HCT116 (cell line): ENCODE results near the gene APBB3. TPM values are rescaled to one million over a fixed set of nuclear protein-coding genes. Genes with fewer than 3 reads are reported as not detected.

Source experiments
- ATAC-seq: fragments of 200-7000 bp; cut with Tn5 transposase; 2 replicates; pipeline ENCODE4 v1.9.1; 2020; ENCODE audit warnings: mild to moderate bottlenecking, moderate library complexity
- BruUV-seq: library from RNA; stranded (reverse); fragments of 400-500 nt; replicated peaks from 2 replicates; lab custom pipeline; 2021; lab: Mats Ljungman, UMichigan
- CTCF ChIA-PET: fragments of 300-600 bp; sonication (Branson Sonifier 250); formaldehyde crosslinking; loops from one replicate; lab custom pipeline; 2021; ENCODE audit warnings: antibody characterized with exemption; lab: Charles Lee
- POLR2A ChIA-PET: fragments of 300-600, 350-600 bp; sonication (Branson Sonifier 250); formaldehyde crosslinking; loops from one replicate; lab custom pipeline; 2021; ENCODE audit warnings: antibody characterized with exemption; lab: Charles Lee
- RAD21 ChIA-PET, 2 experiments: fragments of 300-600 bp; sonication (Branson Sonifier 250); formaldehyde crosslinking; loops; one replicate each; lab custom pipeline; 2023; ENCODE audit warnings: low total read pairs in 2 of 2; ENCODE audit not compliant: uncharacterized antibody in 2 of 2, unreplicated experiment in 2 of 2, low non-redundant PET in 1 of 2; lab: Charles Lee
- DNase-seq: peaks from one replicate; pipeline ENCODE4 v3.0.0-alpha.2; 2010; ENCODE audit warnings: low read depth, low spot score
- H2AFZ ChIP-seq: fragments of 200-600 bp; shearing (Covaris generic), sonication (generic); 2 replicates; pipeline ENCODE4 v1.6.1; 2017; ENCODE audit warnings: low read depth, mixed run types, mixed read lengths, antibody characterized with exemption, low read length; ENCODE audit not compliant: poor library complexity, severe bottlenecking
- H3K27ac ChIP-seq: 2 replicates; pipeline ENCODE4 v1.5.1; 2012; ENCODE audit warnings: low read depth, low read length
- H3K27me3 ChIP-seq: fragments of 200-600 bp; sonication (generic); 2 replicates; pipeline ENCODE4 v1.6.1; 2016; ENCODE audit warnings: mixed run types, low read length, mixed read lengths; ENCODE audit not compliant: insufficient read depth
- H3K36me3 ChIP-seq, 2 experiments: fragments of 200-500 bp in 1 of 2; fragments of 200-600 bp in 1 of 2; sonication (Bioruptor generic) in 1 of 2; sonication (generic) in 1 of 2; 2 replicates each; pipeline versions ENCODE4 v1.5.1 to v1.6.1; 2014 to 2016; ENCODE audit warnings: low read length in 2 of 2, inconsistent platforms in 1 of 2, mixed read lengths in 1 of 2, mixed run types in 1 of 2; ENCODE audit not compliant: insufficient read depth in 2 of 2, control insufficient read depth in 1 of 2
- H3K4me1 ChIP-seq, 2 experiments: fragments of 200-600 bp in 1 of 2; sonication (generic) in 1 of 2; 2 replicates each; pipeline versions ENCODE4 v1.5.1 to v1.6.1; 2012 to 2017; ENCODE audit warnings: low read length in 2 of 2, inconsistent platforms in 1 of 2, mild to moderate bottlenecking in 1 of 2, mixed read lengths in 1 of 2, mixed run types in 1 of 2, moderate library complexity in 1 of 2; ENCODE audit not compliant: insufficient read depth in 2 of 2, control insufficient read depth in 1 of 2
- H3K4me2 ChIP-seq: fragments of 200-600 bp; sonication (generic); 2 replicates; pipeline ENCODE4 v1.6.1; 2017; ENCODE audit warnings: mixed run types, low read length, mixed read lengths
- H3K4me3 ChIP-seq, 2 experiments: fragments of 200-600 bp in 1 of 2; sonication (generic) in 1 of 2; replicated peaks in 1 of 2; 2 replicates each; pipeline ENCODE4 v1.5.1; 2011 to 2016; ENCODE audit warnings: low read length in 2 of 2, control low read depth in 1 of 2, low read depth in 1 of 2, mild to moderate bottlenecking in 1 of 2, mixed read lengths in 1 of 2, mixed run types in 1 of 2
- H3K79me2 ChIP-seq: fragments of 200-600 bp; sonication (generic); 2 replicates; pipeline ENCODE4 v1.6.1; 2017; ENCODE audit warnings: mild to moderate bottlenecking, mixed run types, low read length, moderate library complexity, mixed read lengths; ENCODE audit not compliant: insufficient read depth
- H3K9ac ChIP-seq: fragments of 200-600 bp; sonication (generic); 2 replicates; pipeline ENCODE4 v1.6.1; 2016; ENCODE audit warnings: low read length, mixed read lengths
- H3K9me2 ChIP-seq: fragments of 200-600 bp; sonication (generic), shearing (Covaris generic); 2 replicates; pipeline ENCODE4 v1.6.1; 2017; ENCODE audit warnings: mixed run types, mild to moderate bottlenecking, moderate library complexity; ENCODE audit not compliant: insufficient read depth
- H3K9me3 ChIP-seq, 2 experiments: fragments of 200-500 bp in 1 of 2; fragments of 200-600 bp in 1 of 2; sonication (Bioruptor generic) in 1 of 2; sonication (generic) in 1 of 2; 2 replicates each; pipeline ENCODE4 v1.6.1; 2014 to 2017; ENCODE audit warnings: low read length in 2 of 2, mixed read lengths in 2 of 2, inconsistent platforms in 1 of 2, low read depth in 1 of 2, mild to moderate bottlenecking in 1 of 2, mixed run types in 1 of 2, moderate library complexity in 1 of 2; ENCODE audit not compliant: control insufficient read depth in 1 of 2, insufficient read depth in 1 of 2
- H4K20me1 ChIP-seq: fragments of 200-600 bp; sonication (generic), shearing (Covaris generic); 2 replicates; pipeline ENCODE4 v1.6.1; 2017; ENCODE audit warnings: mixed run types, mild to moderate bottlenecking, moderate library complexity; ENCODE audit not compliant: insufficient read depth
- CBX3 ChIP-seq: IDR thresholded peaks from 2 replicates; pipeline ENCODE4 v1.6.1; 2012; ENCODE audit warnings: low read depth
- CEBPB ChIP-seq: IDR thresholded peaks from 2 replicates; pipeline ENCODE4 v1.6.1; 2012; ENCODE audit warnings: low read depth
- EGR1 ChIP-seq: IDR thresholded peaks from 2 replicates; pipeline ENCODE4 v1.6.1; 2012; ENCODE audit warnings: low read depth
- ELF1 ChIP-seq: IDR thresholded peaks from 2 replicates; pipeline ENCODE4 v1.6.1; 2012; ENCODE audit warnings: low read depth, borderline replicate concordance
- EZH2 ChIP-seq: fragments of 200-600 bp; sonication (generic); IDR thresholded peaks from 2 replicates; pipeline ENCODE4 v1.6.1; 2017; ENCODE audit warnings: antibody characterized with exemption, mixed run types
- JUND ChIP-seq: IDR thresholded peaks from 2 replicates; pipeline ENCODE4 v1.6.1; 2012
- POLR2A ChIP-seq: IDR thresholded peaks from 2 replicates; pipeline ENCODE4 v1.7.0; 2011; ENCODE audit warnings: borderline replicate concordance; ENCODE audit not compliant: insufficient read depth, insufficient read length; ENCODE audit errors: extremely low read depth
- POLR2AphosphoS5 ChIP-seq: IDR thresholded peaks from 2 replicates; pipeline ENCODE4 v1.6.1; 2011; ENCODE audit warnings: mild to moderate bottlenecking, low read depth, low read length, moderate library complexity
- RAD21 ChIP-seq: IDR thresholded peaks from 2 replicates; pipeline ENCODE4 v1.6.1; 2012; ENCODE audit warnings: low read depth, mild to moderate bottlenecking
- SIN3A ChIP-seq: IDR thresholded peaks from 2 replicates; pipeline ENCODE4 v1.6.1; 2012; ENCODE audit warnings: low read depth
- SRF ChIP-seq: IDR thresholded peaks from 2 replicates; pipeline ENCODE4 v1.6.1; 2012; ENCODE audit warnings: low read depth
- TCF7L2 ChIP-seq: IDR thresholded peaks from 2 replicates; pipeline ENCODE4 v1.7.0; 2011; ENCODE audit warnings: borderline replicate concordance, inconsistent platforms; ENCODE audit not compliant: insufficient read depth, insufficient read length; ENCODE audit errors: extremely low read depth
- YY1 ChIP-seq: IDR thresholded peaks from 2 replicates; pipeline ENCODE4 v1.6.1; 2011; ENCODE audit warnings: low read length, low read depth, moderate library complexity, mild to moderate bottlenecking; ENCODE audit not compliant: insufficient replicate concordance; ENCODE audit errors: extremely low read depth
- ZFX ChIP-seq: fragments of 450-650 bp; IDR thresholded peaks from 2 replicates; pipeline ENCODE4 v1.6.1; 2017
- intact Hi-C: fragments of 100-400 bp; cut with micrococcal nuclease; formaldehyde crosslinking; loops from 2 replicates; pipeline ENCODE4 v1.10.0; 2022
- total RNA-seq: library from RNA; stranded (reverse); gene quantifications from one replicate; pipeline ENCODE4 v1.2.1, GENCODE V29; 2021; ENCODE audit not compliant: unreplicated experiment
- TF ChIP-seq, protein P1 (sequence below): IDR thresholded peaks from 2 replicates; pipeline ENCODE4 v1.6.1; 2012
- TF ChIP-seq, protein P2 (sequence below): IDR thresholded peaks from 2 replicates; pipeline ENCODE4 v1.6.1; 2012; ENCODE audit warnings: low read depth
- TF ChIP-seq, protein P3 (sequence below): IDR thresholded peaks from 2 replicates; pipeline ENCODE4 v1.6.1; 2012
- TF ChIP-seq, protein P4 (sequence below): IDR thresholded peaks from 2 replicates; pipeline ENCODE4 v1.6.1; 2011; ENCODE audit warnings: mild to moderate bottlenecking, low read length, moderate library complexity; ENCODE audit not compliant: insufficient replicate concordance; ENCODE audit errors: extremely low read depth
- TF ChIP-seq, protein P5 (sequence below), 3 experiments: fragments of 200-600 bp in 1 of 3; sonication (generic) in 1 of 3; IDR thresholded peaks in 2 of 3; conservative IDR thresholded peaks in 1 of 3; 2 replicates each; pipeline ENCODE4 v1.5.1; 2012 to 2017; ENCODE audit warnings: low read depth in 2 of 3, low read length in 2 of 3, antibody characterized with exemption in 1 of 3, borderline replicate concordance in 1 of 3, control low read depth in 1 of 3, mild to moderate bottlenecking in 1 of 3, mixed read lengths in 1 of 3, mixed run types in 1 of 3, moderate library complexity in 1 of 3; ENCODE audit not compliant: insufficient read depth in 1 of 3

Gene APBB3
- total RNA-seq, 1 experiment from 2014 or later, result 28.4 TPM

DNA sequence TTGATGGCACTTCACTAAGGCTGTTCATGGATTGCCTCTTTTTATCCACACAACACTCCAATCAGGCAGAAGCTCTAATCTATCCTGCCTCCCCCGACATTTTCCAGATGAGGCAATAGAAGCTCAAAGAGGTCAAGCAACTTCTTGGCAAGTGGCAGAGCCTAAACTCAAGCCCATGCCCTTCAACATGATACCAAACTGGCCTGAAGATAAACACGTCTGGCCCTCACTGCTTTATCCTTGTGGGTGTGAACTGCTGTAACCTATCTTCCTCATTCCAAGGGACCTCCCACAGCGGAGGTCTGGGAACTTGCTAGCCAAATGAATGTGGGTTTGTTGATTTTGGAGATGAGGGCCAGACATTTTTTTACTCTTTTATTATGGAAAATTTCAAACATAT is 9.8 kb upstream of the APBB3 start:
- ChIA-PET RAD21 (no interaction called here), POLR2A (interaction anchor here (0.6 kb wide), 1 partner anchor 59 kb away, joined by 3 read pairs; no protein-coding TSS in a partner anchor), CTCF (interaction anchor here (0.6 kb wide), 1 partner anchor 146 kb away, joined by 3 read pairs; no protein-coding TSS in a partner anchor)
- Histone ChIP-seq H3K4me2 (no peak overlapping the region), H3K9me2 (no peaks in the 10 kb centered on the region), H3K27ac (no peak overlapping the region), H3K9me3 (no peaks in the 10 kb centered on the region), H3K27me3 (no peaks in the 10 kb centered on the region), H4K20me1 (no peaks in the 10 kb centered on the region), H2AFZ (no peak overlapping the region), H3K9ac (no peak overlapping the region), H3K4me3 (no peak overlapping the region), H3K79me2 (no peaks in the 10 kb centered on the region), H3K36me3 (no peaks in the 10 kb centered on the region; a peak in 2 of 4 replicates), H3K4me1 (no peaks in the 10 kb centered on the region)
- intact Hi-C loops, result no loop called here
- DNase-seq (no peak), ATAC-seq (no peak)
- TF ChIP-seq SIN3A (no peak), RAD21 (no peak), TCF7L2 (no peak), ZFX (no peak), CBX3 (no peak), POLR2AphosphoS5 (no peak), CEBPB (no peak), YY1 (no peak), JUND (no peak), SRF (no peak), POLR2A (no peak), EZH2 (no peak), ELF1 (no peak), EGR1 (no peak)
- TF ChIP-seq, protein P1, sequence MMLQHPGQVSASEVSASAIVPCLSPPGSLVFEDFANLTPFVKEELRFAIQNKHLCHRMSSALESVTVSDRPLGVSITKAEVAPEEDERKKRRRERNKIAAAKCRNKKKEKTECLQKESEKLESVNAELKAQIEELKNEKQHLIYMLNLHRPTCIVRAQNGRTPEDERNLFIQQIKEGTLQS, result no peak
- TF ChIP-seq, protein P2, sequence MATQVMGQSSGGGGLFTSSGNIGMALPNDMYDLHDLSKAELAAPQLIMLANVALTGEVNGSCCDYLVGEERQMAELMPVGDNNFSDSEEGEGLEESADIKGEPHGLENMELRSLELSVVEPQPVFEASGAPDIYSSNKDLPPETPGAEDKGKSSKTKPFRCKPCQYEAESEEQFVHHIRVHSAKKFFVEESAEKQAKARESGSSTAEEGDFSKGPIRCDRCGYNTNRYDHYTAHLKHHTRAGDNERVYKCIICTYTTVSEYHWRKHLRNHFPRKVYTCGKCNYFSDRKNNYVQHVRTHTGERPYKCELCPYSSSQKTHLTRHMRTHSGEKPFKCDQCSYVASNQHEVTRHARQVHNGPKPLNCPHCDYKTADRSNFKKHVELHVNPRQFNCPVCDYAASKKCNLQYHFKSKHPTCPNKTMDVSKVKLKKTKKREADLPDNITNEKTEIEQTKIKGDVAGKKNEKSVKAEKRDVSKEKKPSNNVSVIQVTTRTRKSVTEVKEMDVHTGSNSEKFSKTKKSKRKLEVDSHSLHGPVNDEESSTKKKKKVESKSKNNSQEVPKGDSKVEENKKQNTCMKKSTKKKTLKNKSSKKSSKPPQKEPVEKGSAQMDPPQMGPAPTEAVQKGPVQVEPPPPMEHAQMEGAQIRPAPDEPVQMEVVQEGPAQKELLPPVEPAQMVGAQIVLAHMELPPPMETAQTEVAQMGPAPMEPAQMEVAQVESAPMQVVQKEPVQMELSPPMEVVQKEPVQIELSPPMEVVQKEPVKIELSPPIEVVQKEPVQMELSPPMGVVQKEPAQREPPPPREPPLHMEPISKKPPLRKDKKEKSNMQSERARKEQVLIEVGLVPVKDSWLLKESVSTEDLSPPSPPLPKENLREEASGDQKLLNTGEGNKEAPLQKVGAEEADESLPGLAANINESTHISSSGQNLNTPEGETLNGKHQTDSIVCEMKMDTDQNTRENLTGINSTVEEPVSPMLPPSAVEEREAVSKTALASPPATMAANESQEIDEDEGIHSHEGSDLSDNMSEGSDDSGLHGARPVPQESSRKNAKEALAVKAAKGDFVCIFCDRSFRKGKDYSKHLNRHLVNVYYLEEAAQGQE, result no peak
- TF ChIP-seq, protein P3, sequence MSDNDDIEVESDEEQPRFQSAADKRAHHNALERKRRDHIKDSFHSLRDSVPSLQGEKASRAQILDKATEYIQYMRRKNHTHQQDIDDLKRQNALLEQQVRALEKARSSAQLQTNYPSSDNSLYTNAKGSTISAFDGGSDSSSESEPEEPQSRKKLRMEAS, result no peak
- TF ChIP-seq, protein P4, sequence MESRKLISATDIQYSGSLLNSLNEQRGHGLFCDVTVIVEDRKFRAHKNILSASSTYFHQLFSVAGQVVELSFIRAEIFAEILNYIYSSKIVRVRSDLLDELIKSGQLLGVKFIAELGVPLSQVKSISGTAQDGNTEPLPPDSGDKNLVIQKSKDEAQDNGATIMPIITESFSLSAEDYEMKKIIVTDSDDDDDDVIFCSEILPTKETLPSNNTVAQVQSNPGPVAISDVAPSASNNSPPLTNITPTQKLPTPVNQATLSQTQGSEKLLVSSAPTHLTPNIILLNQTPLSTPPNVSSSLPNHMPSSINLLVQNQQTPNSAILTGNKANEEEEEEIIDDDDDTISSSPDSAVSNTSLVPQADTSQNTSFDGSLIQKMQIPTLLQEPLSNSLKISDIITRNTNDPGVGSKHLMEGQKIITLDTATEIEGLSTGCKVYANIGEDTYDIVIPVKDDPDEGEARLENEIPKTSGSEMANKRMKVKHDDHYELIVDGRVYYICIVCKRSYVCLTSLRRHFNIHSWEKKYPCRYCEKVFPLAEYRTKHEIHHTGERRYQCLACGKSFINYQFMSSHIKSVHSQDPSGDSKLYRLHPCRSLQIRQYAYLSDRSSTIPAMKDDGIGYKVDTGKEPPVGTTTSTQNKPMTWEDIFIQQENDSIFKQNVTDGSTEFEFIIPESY, result no peak
- TF ChIP-seq, protein P5, sequence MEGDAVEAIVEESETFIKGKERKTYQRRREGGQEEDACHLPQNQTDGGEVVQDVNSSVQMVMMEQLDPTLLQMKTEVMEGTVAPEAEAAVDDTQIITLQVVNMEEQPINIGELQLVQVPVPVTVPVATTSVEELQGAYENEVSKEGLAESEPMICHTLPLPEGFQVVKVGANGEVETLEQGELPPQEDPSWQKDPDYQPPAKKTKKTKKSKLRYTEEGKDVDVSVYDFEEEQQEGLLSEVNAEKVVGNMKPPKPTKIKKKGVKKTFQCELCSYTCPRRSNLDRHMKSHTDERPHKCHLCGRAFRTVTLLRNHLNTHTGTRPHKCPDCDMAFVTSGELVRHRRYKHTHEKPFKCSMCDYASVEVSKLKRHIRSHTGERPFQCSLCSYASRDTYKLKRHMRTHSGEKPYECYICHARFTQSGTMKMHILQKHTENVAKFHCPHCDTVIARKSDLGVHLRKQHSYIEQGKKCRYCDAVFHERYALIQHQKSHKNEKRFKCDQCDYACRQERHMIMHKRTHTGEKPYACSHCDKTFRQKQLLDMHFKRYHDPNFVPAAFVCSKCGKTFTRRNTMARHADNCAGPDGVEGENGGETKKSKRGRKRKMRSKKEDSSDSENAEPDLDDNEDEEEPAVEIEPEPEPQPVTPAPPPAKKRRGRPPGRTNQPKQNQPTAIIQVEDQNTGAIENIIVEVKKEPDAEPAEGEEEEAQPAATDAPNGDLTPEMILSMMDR (IDR thresholded peaks at IDR 0.05 in 2 of 3, conservative IDR thresholded peaks at IDR 0.05 in 1 of 3; ENCODE audit: borderline replicate concordance in 1 of 3, insufficient read depth in 1 of 3, low read depth in 2 of 3, low read length in 2 of 3), result no peak
- no TSS peak for BruUV-seq
